ENCODE data around the gene ZNF652. TPM values are rescaled to one million over a fixed set of nuclear protein-coding genes. Genes with fewer than 3 reads are reported as not detected.

Gene ZNF652
- total and polyA plus RNA-seq, 2 donors = 17.8 to 32.0 TPM

Other genes starting within 250 kb of the ZNF652 start
- 0.05 TPM for gene B4GALNT2, start 229.5 kb downstream of the ZNF652 start, total RNA-seq
- 0.02 TPM for gene B4GALNT2, start 229.5 kb downstream of the ZNF652 start, polyA plus RNA-seq
- gene GNGT2, start 151.7 kb downstream of the ZNF652 start, total RNA-seq = 6.9 TPM
- 10.8 TPM for gene GNGT2, start 151.7 kb downstream of the ZNF652 start, polyA plus RNA-seq
- 13.4 TPM for gene ABI3, start 151.5 kb downstream of the ZNF652 start, total RNA-seq
- gene ABI3, start 151.5 kb downstream of the ZNF652 start, polyA plus RNA-seq = 12.6 TPM
- gene PHOSPHO1, start 131.5 kb downstream of the ZNF652 start, total RNA-seq = 1.8 TPM
- 0.50 TPM for gene PHOSPHO1, start 131.5 kb downstream of the ZNF652 start, polyA plus RNA-seq
- gene PHB1, start 52.6 kb upstream of the ZNF652 start, total RNA-seq = 98.4 TPM
- gene PHB1, start 52.6 kb upstream of the ZNF652 start, polyA plus RNA-seq = 59.9 TPM
- 1.9 TPM for gene NGFR, start 133.0 kb upstream of the ZNF652 start, total RNA-seq
- 5.0 TPM for gene NGFR, start 133.0 kb upstream of the ZNF652 start, polyA plus RNA-seq
- 0.52 TPM for gene NXPH3, start 213.6 kb upstream of the ZNF652 start, total RNA-seq
- 2.3 TPM for gene NXPH3, start 213.6 kb upstream of the ZNF652 start, polyA plus RNA-seq

Data from thymus (tissue), 2 donors.